Measurements from ENCODE around the gene TENM4.

DNA sequence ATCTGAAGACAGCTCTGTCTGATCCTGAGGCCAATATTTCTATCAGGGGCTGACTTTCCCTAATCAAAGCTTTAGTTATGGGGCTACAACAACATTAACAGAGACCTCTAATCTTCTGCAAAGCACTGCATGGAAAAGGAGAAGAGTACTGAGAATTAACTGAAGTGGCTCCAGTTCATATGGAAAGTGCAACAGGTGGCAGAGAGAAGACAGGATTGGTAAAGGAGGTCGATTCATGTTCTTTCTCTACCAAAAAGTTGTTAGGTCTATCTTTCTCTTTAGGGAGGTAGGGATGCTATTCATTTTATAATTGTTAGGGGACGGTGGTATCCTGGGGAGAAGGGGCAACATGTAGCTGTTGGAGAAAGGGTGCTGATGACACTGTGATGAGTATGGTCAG lies 633.5 kb downstream of the TENM4 start:
- TF ChIP-seq CTCF (IDR thresholded peaks at IDR 0.05; ENCODE audit: poor library complexity, severe bottlenecking) (no peak), TAF1 (IDR thresholded peaks at IDR 0.05; ENCODE audit: low read depth) (no peak)
